ENCODE data around the gene EIF2B2. TPM values are rescaled to one million over a fixed set of nuclear protein-coding genes. Genes with fewer than 3 reads are reported as not detected.

Gene EIF2B2
- total RNA-seq, 2 donors from 2014 or later = 35.0 to 41.6 TPM

DNA sequence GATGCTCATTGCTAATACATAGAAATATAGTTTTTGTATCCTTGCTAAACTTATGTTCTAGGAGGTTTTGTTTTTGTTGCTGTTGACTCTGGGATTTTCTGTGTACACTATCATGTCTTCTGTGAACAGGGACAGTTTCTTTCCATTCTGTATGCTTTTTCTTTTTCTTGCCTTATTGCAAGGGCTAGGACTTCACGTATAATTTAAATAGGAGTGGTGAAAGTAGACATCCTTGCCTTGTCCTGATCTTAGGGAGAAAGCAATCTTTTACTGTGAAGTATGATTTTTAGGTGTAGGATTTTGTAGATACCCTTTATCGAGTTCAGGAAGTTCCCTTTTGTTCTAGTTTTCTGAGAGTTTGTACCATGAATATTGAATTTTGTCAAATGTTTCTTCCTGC, 1.5 kb upstream of the EIF2B2 start:
- Mint-ChIP-seq H3K27me3 (ENCODE audit: insufficient read depth) (no peaks in the 10 kb centered on the region), H3K36me3 (ENCODE audit: low read depth) (peaks cover 21% of the 10 kb centered on the region), H3K4me3 (no peak overlapping the region), H3K4me1 (peaks cover 13% of the 10 kb centered on the region), H3K9me3 (peaks cover 3% of the 10 kb centered on the region), H3K27ac (no peak overlapping the region)
- WGBS, 2 experiments (ENCODE audit: insufficient coverage in 1 of 2, insufficient read length in 1 of 2) = 93 to 100% methylated on average over 2 of the region's 2 CpGs
- Histone ChIP-seq H3K27ac (ENCODE audit: low read depth, low read length) (no peak overlapping the region), H3K4me3 (ENCODE audit: low read length) (no peak overlapping the region), H3K9ac (ENCODE audit: extremely low read depth, low read length, poor library complexity, severe bottlenecking) (no peak overlapping the region), H3K4me1 (ENCODE audit: control insufficient read depth, insufficient read depth, low read length) (peaks cover 6% of the 10 kb centered on the region), H3K9me3 (ENCODE audit: control insufficient read depth, low read length) (no peaks in the 10 kb centered on the region), H3K27me3 (ENCODE audit: control insufficient read depth, insufficient read depth, low read length, poor library complexity, severe bottlenecking) (no peaks in the 10 kb centered on the region), H3K36me3 (ENCODE audit: control insufficient read depth, insufficient read depth, low read length) (peaks cover 16% of the 10 kb centered on the region)
- no peak for DNase-seq
- TF ChIP-seq, protein P1, sequence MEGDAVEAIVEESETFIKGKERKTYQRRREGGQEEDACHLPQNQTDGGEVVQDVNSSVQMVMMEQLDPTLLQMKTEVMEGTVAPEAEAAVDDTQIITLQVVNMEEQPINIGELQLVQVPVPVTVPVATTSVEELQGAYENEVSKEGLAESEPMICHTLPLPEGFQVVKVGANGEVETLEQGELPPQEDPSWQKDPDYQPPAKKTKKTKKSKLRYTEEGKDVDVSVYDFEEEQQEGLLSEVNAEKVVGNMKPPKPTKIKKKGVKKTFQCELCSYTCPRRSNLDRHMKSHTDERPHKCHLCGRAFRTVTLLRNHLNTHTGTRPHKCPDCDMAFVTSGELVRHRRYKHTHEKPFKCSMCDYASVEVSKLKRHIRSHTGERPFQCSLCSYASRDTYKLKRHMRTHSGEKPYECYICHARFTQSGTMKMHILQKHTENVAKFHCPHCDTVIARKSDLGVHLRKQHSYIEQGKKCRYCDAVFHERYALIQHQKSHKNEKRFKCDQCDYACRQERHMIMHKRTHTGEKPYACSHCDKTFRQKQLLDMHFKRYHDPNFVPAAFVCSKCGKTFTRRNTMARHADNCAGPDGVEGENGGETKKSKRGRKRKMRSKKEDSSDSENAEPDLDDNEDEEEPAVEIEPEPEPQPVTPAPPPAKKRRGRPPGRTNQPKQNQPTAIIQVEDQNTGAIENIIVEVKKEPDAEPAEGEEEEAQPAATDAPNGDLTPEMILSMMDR (conservative IDR thresholded peaks at IDR 0.05) = no peak

DNA sequence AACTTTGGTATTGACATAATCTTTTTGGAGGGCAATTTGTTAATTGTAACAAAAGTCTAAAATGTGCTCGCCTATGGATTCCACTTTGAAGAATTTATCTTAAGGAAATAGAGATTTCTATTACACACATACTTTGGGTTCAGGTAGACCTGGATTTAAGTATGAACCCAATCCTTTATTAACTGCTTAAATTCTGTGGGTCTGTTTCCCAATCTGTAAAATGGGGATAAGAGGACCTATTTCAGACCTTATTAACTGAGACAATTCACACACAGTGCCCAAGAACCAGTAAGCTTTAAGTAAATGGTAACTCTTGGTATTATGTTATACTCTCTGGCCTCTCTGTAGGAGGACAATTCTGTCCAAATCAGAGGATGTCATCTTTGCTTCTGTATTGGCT, 822 bp upstream of the EIF2B2 start:
- H3K4me1 Mint-ChIP-seq = peaks cover 13% of the 10 kb centered on the region
- peaks cover 3% of the 10 kb centered on the region for H3K9me3 Mint-ChIP-seq
- no peak overlapping the region for H3K9ac ChIP-seq (ENCODE audit: extremely low read depth, low read length, poor library complexity, severe bottlenecking)
- peak overlapping the region; percentile 96 for H3K4me3 ChIP-seq (ENCODE audit: low read length)
- H3K27me3 Mint-ChIP-seq (ENCODE audit: insufficient read depth) = no peaks in the 10 kb centered on the region
- peaks cover 27% of the 10 kb centered on the region for H3K36me3 Mint-ChIP-seq (ENCODE audit: low read depth)
- TF ChIP-seq, protein P1 (conservative IDR thresholded peaks at IDR 0.05) = no peak
- WGBS, 2 experiments (ENCODE audit: insufficient coverage in 1 of 2, insufficient read length in 1 of 2) = 100% methylated on average over 1 of the region's 1 CpG; no CpG with 5 or more reads in 1 of the 2 experiments
- H3K27ac ChIP-seq (ENCODE audit: low read depth, low read length) = peak overlapping the region; percentile 29
- H3K36me3 ChIP-seq (ENCODE audit: control insufficient read depth, insufficient read depth, low read length) = peaks cover 22% of the 10 kb centered on the region
- H3K27me3 ChIP-seq (ENCODE audit: control insufficient read depth, insufficient read depth, low read length, poor library complexity, severe bottlenecking) = no peaks in the 10 kb centered on the region
- peaks cover 10% of the 10 kb centered on the region for H3K4me1 ChIP-seq (ENCODE audit: control insufficient read depth, insufficient read depth, low read length)
- peak overlapping the region; percentile 85 for H3K27ac Mint-ChIP-seq
- no peak for DNase-seq
- peak overlapping the region; percentile 96 for H3K4me3 Mint-ChIP-seq
- H3K9me3 ChIP-seq (ENCODE audit: control insufficient read depth, low read length) = no peaks in the 10 kb centered on the region

DNA sequence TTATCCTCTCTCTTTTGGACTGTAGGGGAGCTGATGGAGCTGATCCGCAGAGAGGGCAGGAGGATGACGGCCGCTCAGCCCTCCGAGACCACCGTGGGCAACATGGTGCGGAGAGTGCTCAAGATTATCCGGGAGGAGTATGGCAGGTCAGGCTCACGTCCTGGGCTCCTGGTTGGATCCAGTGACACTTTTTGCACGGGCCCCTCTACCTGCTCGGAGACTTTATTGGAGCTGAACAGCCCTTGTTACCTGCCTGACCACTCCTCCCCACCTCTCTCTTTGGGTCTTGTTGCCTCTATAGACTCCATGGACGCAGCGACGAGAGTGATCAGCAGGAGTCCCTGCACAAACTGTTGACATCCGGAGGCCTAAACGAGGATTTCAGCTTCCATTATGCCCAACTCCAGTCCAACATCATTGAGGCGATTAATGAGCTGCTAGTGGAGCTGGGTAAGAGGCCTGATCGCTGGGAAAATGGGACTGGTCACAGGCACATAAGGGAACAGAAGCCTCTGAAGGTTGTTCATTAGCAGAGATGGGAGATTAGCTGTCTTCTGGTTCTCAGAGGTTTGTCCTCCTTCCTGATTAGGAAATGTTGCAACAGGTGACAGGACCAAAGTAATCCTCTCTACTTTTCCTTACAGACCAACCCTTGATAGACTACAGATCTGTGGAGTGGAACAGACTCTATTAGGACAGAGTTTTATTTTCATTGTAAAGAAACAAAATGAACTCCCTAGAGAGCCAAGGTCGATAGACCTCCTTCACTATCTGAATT, 718 bp downstream of the EIF2B2 start:
- Histone ChIP-seq H3K4me3 (ENCODE audit: low read length) (peak overlapping the region; percentile 96), H3K9ac (ENCODE audit: extremely low read depth, low read length, poor library complexity, severe bottlenecking) (peak overlapping the region; percentile 72), H3K27me3 (ENCODE audit: control insufficient read depth, insufficient read depth, low read length, poor library complexity, severe bottlenecking) (no peaks in the 10 kb centered on the region), H3K4me1 (ENCODE audit: control insufficient read depth, insufficient read depth, low read length) (peaks cover 10% of the 10 kb centered on the region), H3K36me3 (ENCODE audit: control insufficient read depth, insufficient read depth, low read length) (peaks cover 37% of the 10 kb centered on the region), H3K27ac (ENCODE audit: low read depth, low read length) (no peak overlapping the region), H3K9me3 (ENCODE audit: control insufficient read depth, low read length) (no peaks in the 10 kb centered on the region)
- peaks cover 38% of the 10 kb centered on the region for H3K36me3 Mint-ChIP-seq (ENCODE audit: low read depth)
- H3K27me3 Mint-ChIP-seq (ENCODE audit: insufficient read depth) = no peaks in the 10 kb centered on the region
- peak overlapping the region; percentile 96 for H3K4me3 Mint-ChIP-seq
- 10 to 12% methylated on average over 13 to 18 of the region's 18 CpGs for WGBS, 2 experiments (ENCODE audit: insufficient coverage in 1 of 2, insufficient read length in 1 of 2)
- TF ChIP-seq, protein P1 (conservative IDR thresholded peaks at IDR 0.05) = no peak
- H3K4me1 Mint-ChIP-seq = peaks cover 13% of the 10 kb centered on the region
- H3K9me3 Mint-ChIP-seq = peaks cover 3% of the 10 kb centered on the region
- H3K27ac Mint-ChIP-seq = peak overlapping the region; percentile 94
- DNase-seq = no peak
